Calu3 (cell line): ENCODE data around the gene APLN. TPM values are rescaled to one million over a fixed set of nuclear protein-coding genes. Genes with fewer than 3 reads are reported as not detected.

Source experiments
- BruUV-seq: library from RNA; stranded (reverse); fragments of 400-500 nt; replicated peaks from 2 replicates; lab custom pipeline; 2021; lab: Mats Ljungman, UMichigan
- CTCF ChIA-PET: fragments of 300-600 bp; sonication (Branson Sonifier 250); formaldehyde crosslinking; loops from one replicate; lab custom pipeline; 2022; ENCODE audit warnings: antibody characterized with exemption; lab: Charles Lee
- DNase-seq: peaks from one replicate; pipeline ENCODE4 v3.0.0; 2022
- H3K27ac Mint-ChIP-seq: one replicate; pipeline ENCODE4 v1.8.0; 2022; ENCODE audit warnings: mixed read lengths; ENCODE audit not compliant: unreplicated experiment
- H3K27me3 Mint-ChIP-seq: one replicate; pipeline ENCODE4 v1.8.0; 2022; ENCODE audit warnings: mixed read lengths; ENCODE audit not compliant: unreplicated experiment
- H3K36me3 Mint-ChIP-seq: one replicate; pipeline ENCODE4 v1.8.0; 2022; ENCODE audit warnings: mild to moderate bottlenecking, moderate library complexity, mixed read lengths; ENCODE audit not compliant: insufficient read depth, unreplicated experiment
- H3K4me1 Mint-ChIP-seq: one replicate; pipeline ENCODE4 v1.8.0; 2022; ENCODE audit warnings: mild to moderate bottlenecking, low read depth, mixed read lengths; ENCODE audit not compliant: unreplicated experiment
- H3K4me3 Mint-ChIP-seq: one replicate; pipeline ENCODE4 v1.8.0; 2022; ENCODE audit warnings: mild to moderate bottlenecking, low read depth, moderate library complexity, mixed read lengths; ENCODE audit not compliant: unreplicated experiment
- H3K9me3 Mint-ChIP-seq: one replicate; pipeline ENCODE4 v1.8.0; 2022; ENCODE audit warnings: low read depth, mixed read lengths; ENCODE audit not compliant: unreplicated experiment
- CTCF ChIP-seq: fragments of 200-600 bp; IDR thresholded peaks from one replicate; pipeline ENCODE4 v1.8.0; 2022; ENCODE audit warnings: antibody characterized with exemption; ENCODE audit not compliant: unreplicated experiment
- intact Hi-C: fragments of 100-400 bp; cut with micrococcal nuclease; formaldehyde crosslinking; loops from one replicate; pipeline ENCODE4 v1.10.0; 2022; ENCODE audit not compliant: unreplicated experiment
- total RNA-seq: library from RNA; stranded (reverse); gene quantifications from 2 replicates; pipeline ENCODE4 v1.2.3, GENCODE V29; 2022

Gene APLN
- total RNA-seq, 1 experiment from 2014 or later, result 0.35 TPM

DNA sequence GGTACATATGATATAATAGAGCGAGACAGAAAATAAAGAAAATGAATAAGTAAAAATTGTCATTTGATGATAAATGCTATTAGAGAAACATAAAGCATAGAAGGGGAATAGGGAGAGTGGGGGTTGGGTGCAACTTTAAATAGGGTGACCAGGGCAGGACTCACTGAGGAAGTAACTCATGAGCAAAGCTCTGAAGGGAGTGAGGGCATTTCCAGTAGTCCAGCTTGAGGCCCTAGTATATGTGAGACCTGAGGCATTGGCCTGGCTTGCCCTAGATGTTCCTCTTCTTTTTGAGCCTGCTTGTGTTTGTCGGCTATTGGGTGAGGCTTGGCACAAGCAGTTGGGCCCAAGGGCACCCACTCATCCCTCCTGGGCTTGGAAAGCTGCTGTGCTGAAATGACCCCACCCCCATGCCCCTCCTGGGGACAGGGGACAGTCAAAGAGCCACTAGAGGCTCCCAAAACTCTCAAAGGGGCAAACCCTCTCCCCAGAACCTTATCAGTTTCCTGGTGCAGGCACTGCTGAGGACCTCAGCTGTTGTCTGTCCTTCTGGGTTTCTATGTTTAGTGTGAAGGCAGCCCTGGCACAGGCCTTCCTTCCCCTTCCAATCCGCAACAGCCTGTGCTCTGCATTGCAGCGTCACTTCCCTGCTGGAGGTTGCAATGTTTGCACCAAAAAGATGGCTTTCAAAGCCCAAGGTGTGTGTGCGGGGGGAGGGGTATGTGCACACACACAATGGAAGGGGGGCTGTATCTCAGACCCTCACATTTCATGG is 40.1 kb downstream of the APLN start:
- no peak for DNase-seq
- H3K4me1 Mint-ChIP-seq, result no peaks in the 10 kb centered on the region
- H3K9me3 Mint-ChIP-seq, result no peaks in the 10 kb centered on the region
- no peaks in the 10 kb centered on the region for H3K27me3 Mint-ChIP-seq
- no TSS peak for BruUV-seq
- H3K4me3 Mint-ChIP-seq, result no peak overlapping the region
- no peaks in the 10 kb centered on the region for H3K36me3 Mint-ChIP-seq
- intact Hi-C loops, result no loop called here
- CTCF ChIA-PET, result no interaction called here
- H3K27ac Mint-ChIP-seq, result no peak overlapping the region
- no peak for TF ChIP-seq CTCF

DNA sequence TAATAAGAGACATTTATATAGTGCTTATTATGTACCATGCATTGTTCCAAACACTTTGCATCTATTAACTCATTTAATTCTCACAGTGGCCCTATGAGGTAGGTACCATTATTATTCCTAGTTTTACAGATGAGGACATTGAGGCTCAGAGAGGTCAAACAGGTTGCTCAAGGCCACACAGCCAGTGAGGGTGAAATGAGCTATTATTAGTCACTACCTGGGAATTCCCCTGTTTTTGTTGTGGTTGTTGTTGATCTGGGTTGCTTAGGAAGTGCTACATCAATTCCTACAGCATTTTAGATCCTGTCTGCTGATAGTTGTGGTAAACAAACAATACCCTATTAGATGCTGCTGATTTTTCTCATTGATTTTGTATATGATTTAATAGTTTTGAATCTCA is 41.2 kb downstream of the APLN start:
- no peaks in the 10 kb centered on the region for H3K4me1 Mint-ChIP-seq
- H3K9me3 Mint-ChIP-seq, result no peaks in the 10 kb centered on the region
- CTCF ChIA-PET, result no interaction called here
- no peak overlapping the region for H3K27ac Mint-ChIP-seq
- TF ChIP-seq CTCF, result no peak
- H3K4me3 Mint-ChIP-seq, result no peak overlapping the region
- peaks cover 9% of the 10 kb centered on the region for H3K27me3 Mint-ChIP-seq
- intact Hi-C loops, result no loop called here
- no peaks in the 10 kb centered on the region for H3K36me3 Mint-ChIP-seq
- DNase-seq, result no peak
- no TSS peak for BruUV-seq

DNA sequence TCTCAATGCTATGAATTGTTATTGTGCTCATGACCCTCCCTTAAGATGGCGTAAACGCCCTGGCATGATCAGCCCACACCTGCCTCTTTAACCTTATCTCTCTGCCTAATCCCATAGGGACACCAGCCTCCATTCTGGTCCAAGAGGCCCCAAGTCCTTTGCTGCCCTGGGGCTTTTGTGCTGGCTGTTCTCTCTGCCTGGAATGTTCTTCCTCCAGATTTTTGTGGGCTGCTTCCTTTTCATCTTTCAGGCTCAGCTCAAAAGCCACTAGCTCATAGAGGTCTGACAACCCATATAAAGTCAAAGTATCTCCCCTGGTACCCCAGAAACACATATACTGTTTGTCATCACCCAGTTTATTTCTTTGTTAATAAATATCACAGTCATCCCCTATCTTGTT is 42.4 kb downstream of the APLN start:
- Mint-ChIP-seq H3K4me1 (no peaks in the 10 kb centered on the region), H3K36me3 (no peaks in the 10 kb centered on the region), H3K4me3 (no peak overlapping the region), H3K27ac (no peak overlapping the region), H3K9me3 (no peaks in the 10 kb centered on the region), H3K27me3 (peaks cover 18% of the 10 kb centered on the region)
- CTCF ChIA-PET, result no interaction called here
- no TSS peak for BruUV-seq
- no peak for TF ChIP-seq CTCF
- intact Hi-C loops, result no loop called here
- DNase-seq, result no peak

DNA sequence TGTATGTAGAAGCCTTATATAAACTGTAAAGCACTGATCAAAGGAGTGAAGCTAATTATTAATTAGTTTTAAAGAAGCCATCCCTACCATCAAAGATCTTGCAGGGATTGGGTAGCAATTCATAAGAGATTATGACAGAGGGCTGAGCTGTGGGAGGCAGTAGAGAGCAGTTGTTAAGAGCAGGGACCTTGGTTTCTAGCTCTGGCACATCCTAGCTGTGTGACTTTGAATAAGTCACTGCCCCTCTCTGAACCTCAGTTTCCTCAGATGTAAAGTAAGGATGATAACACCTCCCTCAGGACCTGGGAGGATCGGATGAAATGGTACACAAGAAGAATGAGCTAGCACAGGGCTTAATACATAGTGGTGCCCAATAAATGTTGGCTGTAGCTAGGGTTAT is 45.4 kb downstream of the APLN start:
- no peak overlapping the region for H3K4me3 Mint-ChIP-seq
- no peak for TF ChIP-seq CTCF
- BruUV-seq, result no TSS peak
- no peaks in the 10 kb centered on the region for H3K9me3 Mint-ChIP-seq
- H3K27ac Mint-ChIP-seq, result no peak overlapping the region
- peaks cover 18% of the 10 kb centered on the region for H3K27me3 Mint-ChIP-seq
- H3K36me3 Mint-ChIP-seq, result no peaks in the 10 kb centered on the region
- intact Hi-C loops, result loop anchor here (10.0 kb wide), 1 partner anchor 585 kb away; no protein-coding TSS in a partner anchor
- CTCF ChIA-PET, result no interaction called here
- DNase-seq, result no peak
- no peaks in the 10 kb centered on the region for H3K4me1 Mint-ChIP-seq
